ENCODE results near the gene RLN1. TPM values are rescaled to one million over a fixed set of nuclear protein-coding genes. Genes with fewer than 3 reads are reported as not detected.
A peak's percentile ranks its signal among the peaks of the same experiment; 100 is the strongest.

Gene RLN1
- total and polyA plus RNA-seq, 10 of the 15 experiments (the other 5 are each of a cell fraction or from before 2014, with no cell fraction given): 0.80 to 2.8 (median 1.9) TPM

GRCh38 chr9:5364294-5365024, 24.8 kb upstream of the RLN1 start:
- H3K27me3 ChIP-seq (replicated peaks in 1 of 2; ENCODE audit: control insufficient read depth in 2 of 2, insufficient read depth in 2 of 2, low read length in 1 of 2): no peaks in the 10 kb centered on the region
- peak overlapping the region; percentile 44 for H3K27ac ChIP-seq (ENCODE audit: control insufficient read depth, insufficient read depth)
- H4K20me1 ChIP-seq (ENCODE audit: control insufficient read depth, insufficient read depth): no peaks in the 10 kb centered on the region
- ATAC-seq: peak; percentile 96
- H3K9ac ChIP-seq (ENCODE audit: control insufficient read depth, insufficient read depth, low read length): no peak overlapping the region
- peak overlapping the region; percentile 28 for H2AFZ ChIP-seq (ENCODE audit: control insufficient read depth, low read depth, low read length)
- RAD21 ChIA-PET (ENCODE audit: unreplicated experiment): interaction anchor here (0.8 to 1.2 kb wide), 2 partner anchors 10 to 78 kb away, joined by 3 to 5 read pairs; no protein-coding TSS in a partner anchor
- WGBS (ENCODE audit: insufficient coverage, insufficient replicate concordance, low lambda C conversion rate, missing lambda C conversion rate): 0% methylated on average over 3 of the region's 3 CpGs
- CTCF ChIA-PET: interaction anchor here (0.7 to 1.4 kb wide), 6 partner anchors 10 to 236 kb away, joined by 3 to 6 read pairs (median 3); no protein-coding TSS in a partner anchor
- H3K79me2 ChIP-seq (ENCODE audit: control insufficient read depth, insufficient read depth, low read length): no peaks in the 10 kb centered on the region
- DNase-seq (ENCODE audit: low read depth, low spot score): peak; percentile 51
- intact Hi-C loops (cut with micrococcal nuclease; ENCODE audit: unreplicated experiment) (loop anchor here (5.0 kb wide), 1 partner anchor 73 kb away; the partner anchor contains the start of gene PLGRKT), in situ Hi-C loops (cut with MboI) (no loop called here)
- peaks cover 2% of the 10 kb centered on the region; the same call in 1 of the 3 replicates for H3K9me3 ChIP-seq (replicated peaks; ENCODE audit: control insufficient read depth, insufficient read depth, low read length)
- FAIRE-seq: peak; percentile 85
- no peak overlapping the region for H3K4me3 ChIP-seq
- SMC1A ChIA-PET (ENCODE audit: uncharacterized antibody, unreplicated experiment): interaction anchor here (0.6 to 1.8 kb wide), 6 partner anchors 8 to 272 kb away, joined by 3 to 11 read pairs (median 5); no protein-coding TSS in a partner anchor
- POLR2A ChIA-PET: interaction anchor here (0.7 to 1.3 kb wide), 4 partner anchors 11 to 75 kb away, joined by 3 to 6 read pairs (median 3); partner anchors contain the start of gene PLGRKT
- peaks cover 15% of the 10 kb centered on the region for H3K4me1 ChIP-seq (ENCODE audit: control insufficient read depth, insufficient read depth, low read length)
- BruUV-seq (replicated peaks): no TSS peak
- no peaks in the 10 kb centered on the region for H3K36me3 ChIP-seq (ENCODE audit: control insufficient read depth in 2 of 2, insufficient read depth in 2 of 2, low read length in 1 of 2)
- peak overlapping the region; percentile 38 for H3K4me2 ChIP-seq (ENCODE audit: control insufficient read depth, insufficient read depth)
- no peak for TF ChIP-seq SIN3A (IDR thresholded peaks at IDR 0.05; ENCODE audit: low read depth, low read length)
- TF ChIP-seq BCL11A (IDR thresholded peaks at IDR 0.05; ENCODE audit: low read depth, low read length): no peak
- TF ChIP-seq SMAD1 (IDR thresholded peaks at IDR 0.05; ENCODE audit: low read depth, partially characterized antibody): no peak
- TF ChIP-seq IRF4 (IDR thresholded peaks at IDR 0.05; ENCODE audit: low read depth, low read length): no peak
- TF ChIP-seq, protein P1, sequence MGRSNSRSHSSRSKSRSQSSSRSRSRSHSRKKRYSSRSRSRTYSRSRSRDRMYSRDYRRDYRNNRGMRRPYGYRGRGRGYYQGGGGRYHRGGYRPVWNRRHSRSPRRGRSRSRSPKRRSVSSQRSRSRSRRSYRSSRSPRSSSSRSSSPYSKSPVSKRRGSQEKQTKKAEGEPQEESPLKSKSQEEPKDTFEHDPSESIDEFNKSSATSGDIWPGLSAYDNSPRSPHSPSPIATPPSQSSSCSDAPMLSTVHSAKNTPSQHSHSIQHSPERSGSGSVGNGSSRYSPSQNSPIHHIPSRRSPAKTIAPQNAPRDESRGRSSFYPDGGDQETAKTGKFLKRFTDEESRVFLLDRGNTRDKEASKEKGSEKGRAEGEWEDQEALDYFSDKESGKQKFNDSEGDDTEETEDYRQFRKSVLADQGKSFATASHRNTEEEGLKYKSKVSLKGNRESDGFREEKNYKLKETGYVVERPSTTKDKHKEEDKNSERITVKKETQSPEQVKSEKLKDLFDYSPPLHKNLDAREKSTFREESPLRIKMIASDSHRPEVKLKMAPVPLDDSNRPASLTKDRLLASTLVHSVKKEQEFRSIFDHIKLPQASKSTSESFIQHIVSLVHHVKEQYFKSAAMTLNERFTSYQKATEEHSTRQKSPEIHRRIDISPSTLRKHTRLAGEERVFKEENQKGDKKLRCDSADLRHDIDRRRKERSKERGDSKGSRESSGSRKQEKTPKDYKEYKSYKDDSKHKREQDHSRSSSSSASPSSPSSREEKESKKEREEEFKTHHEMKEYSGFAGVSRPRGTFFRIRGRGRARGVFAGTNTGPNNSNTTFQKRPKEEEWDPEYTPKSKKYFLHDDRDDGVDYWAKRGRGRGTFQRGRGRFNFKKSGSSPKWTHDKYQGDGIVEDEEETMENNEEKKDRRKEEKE (IDR thresholded peaks at IDR 0.05): no peak
- TF ChIP-seq STAT3 (IDR thresholded peaks at IDR 0.05; ENCODE audit: low read depth, low read length): no peak
- no peak for TF ChIP-seq POLR2AphosphoS5 (IDR thresholded peaks at IDR 0.05; ENCODE audit: low read length)
- TF ChIP-seq STAT1 (conservative IDR thresholded peaks at IDR 0.05): no peak
- TF ChIP-seq ETV6 (conservative IDR thresholded peaks at IDR 0.05 in 1 of 2, IDR thresholded peaks at IDR 0.05 in 1 of 2; ENCODE audit: borderline replicate concordance in 1 of 2, low read depth in 1 of 2): no peak
- no peak for TF ChIP-seq MYB (IDR thresholded peaks at IDR 0.05; ENCODE audit: borderline replicate concordance, low read depth, low read length)
- TF ChIP-seq NFYA (IDR thresholded peaks at IDR 0.05; ENCODE audit: borderline replicate concordance, low read depth, low read length): no peak
- no peak for TF ChIP-seq CUX1 (IDR thresholded peaks at IDR 0.05; ENCODE audit: insufficient replicate concordance, low read depth, low read length)
